Heart right ventricle (tissue), 16 donors: Measurements from ENCODE around the gene MID2. TPM values are rescaled to one million over a fixed set of nuclear protein-coding genes. Genes with fewer than 3 reads are reported as not detected.

Source experiments
- ATAC-seq, 8 donors: fragments of 200-7000 bp; cut with Tn5 transposase; one replicate each; pipeline ENCODE4 v1.9.1; 2020; ENCODE audit warnings: mild to moderate bottlenecking in 8 of 8, moderate library complexity in 8 of 8, moderate number of reproducible peaks in 1 of 8
- DNase-seq, 2 donors: peaks; one replicate each; pipeline ENCODE4 v3.0.0-alpha.2; 2020
- H3K27ac ChIP-seq, 10 donors: fragments of 200-600 bp; sonication (generic) in 2 of 10; one replicate each; pipeline versions ENCODE4 v1.5.0 to v1.8.0; 2020 to 2022; ENCODE audit warnings: mild to moderate bottlenecking in 3 of 10
- H3K27me3 ChIP-seq, 7 donors: fragments of 200-600 bp; one replicate each; pipeline ENCODE4 v1.8.0; 2021 to 2022; ENCODE audit warnings: mild to moderate bottlenecking in 2 of 7
- H3K36me3 ChIP-seq, 9 donors: fragments of 200-600 bp; sonication (generic) in 1 of 9; one replicate each; pipeline versions ENCODE4 v1.5.0 to v1.8.0; 2020 to 2022; ENCODE audit warnings: mild to moderate bottlenecking in 2 of 9
- H3K4me1 ChIP-seq, 9 donors: fragments of 200-600 bp; sonication (generic) in 1 of 9; one replicate each; pipeline versions ENCODE4 v1.5.0 to v1.8.0; 2020 to 2022; ENCODE audit warnings: mild to moderate bottlenecking in 4 of 9
- H3K4me3 ChIP-seq, 10 donors: fragments of 200-600 bp; sonication (generic) in 2 of 10; one replicate each; pipeline versions ENCODE4 v1.5.0 to v1.8.0; 2020 to 2022; ENCODE audit warnings: mild to moderate bottlenecking in 7 of 10, moderate library complexity in 2 of 10
- H3K9me3 ChIP-seq, 11 donors: fragments of 200-600 bp in 10 of 11; sonication (generic) in 2 of 11; one replicate each; pipeline versions ENCODE4 v1.5.0 to v1.8.0; 2013 to 2022; ENCODE audit warnings: mild to moderate bottlenecking in 2 of 11, control low read depth in 1 of 11, moderate library complexity in 1 of 11
- CTCF ChIP-seq, 9 donors: fragments of 200-600 bp; sonication (generic) in 2 of 9; IDR thresholded peaks; one replicate each; pipeline versions ENCODE4 v1.5.0 to v1.8.0; 2021 to 2022; ENCODE audit warnings: antibody characterized with exemption in 9 of 9, mild to moderate bottlenecking in 5 of 9, moderate library complexity in 1 of 9
- WGBS, 2 donors: extraction: QIAGEN DNeasy Blood & Tissue Kit; methylation state at CpG; one replicate each; pipeline ENCODE4 v1.1.7; 2013; ENCODE audit warnings: inconsistent platforms in 1 of 2; 5-methylcytosine and 5-hydroxymethylcytosine counted together
- intact Hi-C, 10 donors: fragments of 100-400 bp; cut with DNase I; formaldehyde crosslinking; loops; one replicate each; pipeline versions ENCODE4 v1.11.1 to v1.14.2; 2022
- polyA plus RNA-seq, 2 donors: library from polyadenylated mRNA; stranded (reverse); fragments of 200-250 nt; gene quantifications; one replicate each; pipeline ENCODE4 v1.2.3, GENCODE V29; 2013
- total RNA-seq, 10 donors: library from RNA; stranded (reverse); fragmentation: NEBNext Ultra II Directional in 3 of 10; extraction: Animal tissue kit (Norgen Biotek cat#: 25700) in 3 of 10; gene quantifications; one replicate each; pipeline versions ENCODE4 v1.2.1 to v1.2.4, GENCODE V29; 2021 to 2023
- donor health status: Arrhythmogenic right ventricular cardiomyopathy.
- donor health status: ischemic (EF 13 %, LVEDD 7.1; RV severe dilation, severe dysfunction).
- donor health status: healthy with polysubstance abuse.
- donor health status: DM: no; HTN: yes; CAD: no.
- donor health status: DM: no; HTN: no; CAD: no.
- donor health status: ischemic (EF 25% LVEDD 6.9; RV normal size, moderate dysfunction).
- donor health status: ischemic (EF 25% LVEDD 5.7; RV mildly dilated, moderate dysfunction).
- donor health status: healthy.
- donor health status: DM: yes; HTN: yes; CAD: no.
- donor health status: Ischemic cardiomyopathy.
- donor health status: ischemic (EF 35%, LVEDD 5.7; RV mildly dilated, moderate dysfunction).
- donor health status: nonischemic (EF 11% LVEDD 7.7; RV severe dilation, severe dysfunction).
- donor health status: DM: yes; HTN: yes; CAD: no.
- donor health status: PGD.
- donor health status: ischemic (EF 29% LVEDD 5.4; RV normal size, mild dysfunction).
- donor health status: nonischemic (EF 23%, LVEDD 6.1; RV moderate dilation, normal function).

The MID2 gene
- total and polyA plus RNA-seq, 12 donors: 0.51 to 10.7 (median 4.8) TPM

- DNase-seq (no peak), ATAC-seq (no peak)
- Histone ChIP-seq H3K36me3 (no peaks in the 10 kb centered on the region), H3K27ac (no peak overlapping the region), H3K4me3 (no peak overlapping the region), H3K9me3 (no peaks in the 10 kb centered on the region), H3K27me3 (peaks cover 0 to 67% (median 0%) of the 10 kb centered on the region in 7 donors), H3K4me1 (peaks cover 0 to 8% (median 0%) of the 10 kb centered on the region in 9 donors)
- 87 to 97% methylated on average over 3 of the region's 3 CpGs for WGBS, 2 donors
- intact Hi-C loops: no loop called here
- no peak for TF ChIP-seq CTCF (IDR thresholded peaks at IDR 0.05)
These were observed 8.9 kb downstream of the MID2 start for GRCh38 chrX:107834275-107835201.

GRCh38 chrX:107836958-107837357, 11.3 kb downstream of the MID2 start:
- DNase-seq (no peak), ATAC-seq (no peak)
- no peak overlapping the region for H3K27ac ChIP-seq
- H3K36me3 ChIP-seq: peaks cover 0 to 13% (median 0%) of the 10 kb centered on the region in 9 donors
- no peak for TF ChIP-seq CTCF (IDR thresholded peaks at IDR 0.05)
- intact Hi-C loops: no loop called here
- peaks cover 0 to 66% (median 0%) of the 10 kb centered on the region in 7 donors for H3K27me3 ChIP-seq
- no peak overlapping the region for H3K4me3 ChIP-seq
- 85 to 86% methylated on average over 2 of the region's 2 CpGs for WGBS, 2 donors
- no peaks in the 10 kb centered on the region for H3K4me1 ChIP-seq
- no peaks in the 10 kb centered on the region for H3K9me3 ChIP-seq

- Histone ChIP-seq H3K4me3 (no peak overlapping the region), H3K4me1 (peaks cover 0 to 17% (median 9%) of the 10 kb centered on the region in 9 donors), H3K36me3 (peaks cover 0 to 15% (median 0%) of the 10 kb centered on the region in 9 donors), H3K27me3 (peaks cover 0 to 71% (median 0%) of the 10 kb centered on the region in 7 donors), H3K9me3 (no peaks in the 10 kb centered on the region), H3K27ac (no peak overlapping the region)
- TF ChIP-seq CTCF (IDR thresholded peaks at IDR 0.05): no peak
- no peak for DNase-seq
- ATAC-seq: no peak
- WGBS, 2 donors: 97 to 98% methylated on average over 14 to 15 of the region's 15 CpGs
- intact Hi-C loops: no loop called here
These were observed 15.3 kb downstream of the MID2 start for GRCh38 chrX:107840971-107841370.

- WGBS, 2 donors: 81 to 82% methylated on average over 6 of the region's 6 CpGs
- intact Hi-C loops: no loop called here
- H3K9me3 ChIP-seq: no peaks in the 10 kb centered on the region
- peaks cover 0 to 15% (median 0%) of the 10 kb centered on the region in 9 donors for H3K36me3 ChIP-seq
- DNase-seq (no peak), ATAC-seq (no peak)
- no peak for TF ChIP-seq CTCF (IDR thresholded peaks at IDR 0.05)
- H3K4me1 ChIP-seq: peaks cover 0 to 17% (median 9%) of the 10 kb centered on the region in 9 donors
- peaks cover 0 to 69% (median 0%) of the 10 kb centered on the region in 7 donors for H3K27me3 ChIP-seq
- no peak overlapping the region for H3K27ac ChIP-seq
- H3K4me3 ChIP-seq: no peak overlapping the region
These were observed 17.2 kb downstream of the MID2 start for GRCh38 chrX:107842715-107843400.
